ENCODE measurements around the gene PPP6R2. TPM values are rescaled to one million over a fixed set of nuclear protein-coding genes. Genes with fewer than 3 reads are reported as not detected.
A peak's percentile ranks its signal among the peaks of the same experiment; 100 is the strongest.

Gene PPP6R2
- total RNA-seq, 1 experiment from 2014 or later: 61.3 TPM

GRCh38 chr22:50296658-50297490, 46.3 kb upstream of the PPP6R2 start:
- H3K27me3 ChIP-seq (ENCODE audit: insufficient read depth, low read length): no peaks in the 10 kb centered on the region
- CTCF ChIA-PET: interaction anchor here (0.6 kb wide), 1 partner anchor 46 kb away, joined by 3 read pairs; the partner anchor contains the start of gene PPP6R2
- H3K9ac ChIP-seq (ENCODE audit: low read length): peak overlapping the region; percentile 28; the same call in 1 of the 2 replicates
- peak overlapping the region; percentile 98 for H3K4me2 ChIP-seq (ENCODE audit: low read length)
- H3K79me2 ChIP-seq (ENCODE audit: insufficient read depth, low read length): peaks cover 99% of the 10 kb centered on the region
- no peak for TF ChIP-seq EZH2 (IDR thresholded peaks at IDR 0.05)
- no peak for TF ChIP-seq EGR1 (IDR thresholded peaks at IDR 0.05; ENCODE audit: low read depth)
- TF ChIP-seq, protein P1, sequence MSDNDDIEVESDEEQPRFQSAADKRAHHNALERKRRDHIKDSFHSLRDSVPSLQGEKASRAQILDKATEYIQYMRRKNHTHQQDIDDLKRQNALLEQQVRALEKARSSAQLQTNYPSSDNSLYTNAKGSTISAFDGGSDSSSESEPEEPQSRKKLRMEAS (IDR thresholded peaks at IDR 0.05): no peak
- TF ChIP-seq POLR2A (IDR thresholded peaks at IDR 0.05; ENCODE audit: borderline replicate concordance, extremely low read depth, insufficient read depth, insufficient read length): no peak
- no peak for TF ChIP-seq ZNF274 (IDR thresholded peaks at IDR 0.05; ENCODE audit: low read depth, low read length)
- no peak for TF ChIP-seq SP1 (IDR thresholded peaks at IDR 0.05; ENCODE audit: low read depth)
- TF ChIP-seq JUND (IDR thresholded peaks at IDR 0.05): no peak
- TF ChIP-seq SIN3A (IDR thresholded peaks at IDR 0.05; ENCODE audit: low read depth): no peak
- no peak for TF ChIP-seq ZFX (IDR thresholded peaks at IDR 0.05)
- TF ChIP-seq RAD21 (IDR thresholded peaks at IDR 0.05; ENCODE audit: low read depth): no peak
- no peak for TF ChIP-seq ELF1 (IDR thresholded peaks at IDR 0.05; ENCODE audit: borderline replicate concordance, low read depth)
- no peak for DNase-seq (ENCODE audit: low read depth, low spot score)
- H3K9me2 ChIP-seq (ENCODE audit: insufficient read depth): no peaks in the 10 kb centered on the region
- RAD21 ChIA-PET (ENCODE audit: low non-redundant PET in 1 of 2, low total read pairs in 2 of 2, uncharacterized antibody in 2 of 2, unreplicated experiment in 2 of 2): interaction anchor here in 1 of 2 experiments (0.7 kb wide), 1 partner anchor 60 kb away, joined by 3 read pairs; no protein-coding TSS in a partner anchor
- intact Hi-C loops (cut with micrococcal nuclease): no loop called here
- H3K4me3 ChIP-seq (replicated peaks in 1 of 2; ENCODE audit: low read depth in 1 of 2, low read length in 2 of 2): no peak overlapping the region
- no peaks in the 10 kb centered on the region for H4K20me1 ChIP-seq (ENCODE audit: insufficient read depth)
- H3K4me1 ChIP-seq (ENCODE audit: control insufficient read depth in 1 of 2, insufficient read depth in 2 of 2, low read length in 2 of 2): peaks cover 65 to 96% of the 10 kb centered on the region in 2 experiments
- POLR2A ChIA-PET: interaction anchor here (0.6 kb wide), 1 partner anchor 260 kb away, joined by 3 read pairs; no protein-coding TSS in a partner anchor
- peak overlapping the region; percentile 95 for H3K27ac ChIP-seq (ENCODE audit: low read depth, low read length)
- no peak for ATAC-seq
- peaks cover 0 to 7% of the 10 kb centered on the region in 2 experiments; a peak in 2 of 4 replicates for H3K36me3 ChIP-seq (ENCODE audit: control insufficient read depth in 1 of 2, insufficient read depth in 2 of 2, low read length in 2 of 2)
- BruUV-seq (replicated peaks): no TSS peak
- H2AFZ ChIP-seq (ENCODE audit: low read depth, low read length, poor library complexity, severe bottlenecking): no peak overlapping the region
- no peaks in the 10 kb centered on the region for H3K9me3 ChIP-seq (ENCODE audit: control insufficient read depth in 1 of 2, insufficient read depth in 1 of 2, low read depth in 1 of 2, low read length in 2 of 2)
